Endothelial cell of umbilical vein (primary cell): ENCODE measurements around the gene ZNF184. TPM values are rescaled to one million over a fixed set of nuclear protein-coding genes. Genes with fewer than 3 reads are reported as not detected.
A peak's percentile ranks its signal among the peaks of the same experiment; 100 is the strongest.

Experiments
- BruUV-seq: library from RNA; stranded (reverse); fragments of 400-500 nt; replicated peaks from 2 replicates; lab custom pipeline; 2021; lab: Mats Ljungman, UMichigan
- CTCF ChIA-PET: fragments of 300-600, 350-600 bp; sonication (Branson Sonifier 250); formaldehyde crosslinking; loops from one replicate; lab custom pipeline; 2021; ENCODE audit warnings: antibody characterized with exemption, inconsistent platforms; lab: Charles Lee
- POLR2A ChIA-PET: fragments of 300-600, 350-600 bp; sonication (Branson Sonifier 250); formaldehyde crosslinking; loops from one replicate; lab custom pipeline; 2021; ENCODE audit warnings: antibody characterized with exemption, inconsistent platforms; lab: Charles Lee
- DNase-seq: peaks from one replicate; pipeline ENCODE4 v3.0.0-alpha.2; 2011; ENCODE audit warnings: low read depth, low spot score
- FAIRE-seq: peaks from 2 replicates; lab custom pipeline; 2011; peaks lifted over from hg19 to GRCh38; lab: Jason Lieb, UNC
- H2AFZ ChIP-seq: 2 replicates; pipeline ENCODE4 v1.6.0; 2012; ENCODE audit warnings: low read depth, low read length, control low read depth, inconsistent platforms
- H3K27ac ChIP-seq: 2 replicates; pipeline ENCODE4 v1.5.1; 2011; ENCODE audit warnings: low read depth, mild to moderate bottlenecking, control low read depth, low read length, moderate library complexity; ENCODE audit not compliant: insufficient read depth
- H3K27me3 ChIP-seq, 2 experiments: 2 replicates each; pipeline versions ENCODE4 v1.6.0 to v1.6.1; 2011; ENCODE audit warnings: low read length in 2 of 2, mixed read lengths in 1 of 2; ENCODE audit not compliant: control insufficient read depth in 2 of 2, insufficient read depth in 2 of 2
- H3K36me3 ChIP-seq, 2 experiments: 2 replicates in 1 of 2; 3 replicates in 1 of 2; pipeline ENCODE4 v1.5.1; 2011; ENCODE audit warnings: low read length in 2 of 2, mild to moderate bottlenecking in 1 of 2, moderate library complexity in 1 of 2; ENCODE audit not compliant: control insufficient read depth in 2 of 2, insufficient read depth in 2 of 2; ENCODE audit errors: extremely low read depth in 1 of 2
- H3K4me1 ChIP-seq: 3 replicates; pipeline ENCODE4 v1.5.1; 2011; ENCODE audit warnings: mild to moderate bottlenecking, low read length; ENCODE audit not compliant: control insufficient read depth, insufficient read depth; ENCODE audit errors: extremely low read depth
- H3K4me2 ChIP-seq: 2 replicates; pipeline ENCODE4 v1.6.1; 2011; ENCODE audit warnings: low read length, control low read depth, mixed read lengths; ENCODE audit not compliant: insufficient read depth
- H3K4me3 ChIP-seq, 3 experiments: fragments of 200-600 bp in 1 of 3; sonication (generic), shearing (Covaris generic) in 1 of 3; replicated peaks in 1 of 3; 2 replicates each; pipeline ENCODE4 v1.5.1; 2011 to 2016; ENCODE audit warnings: control low read depth in 3 of 3, low read length in 3 of 3, mild to moderate bottlenecking in 2 of 3, inconsistent platforms in 1 of 3, low read depth in 1 of 3, moderate library complexity in 1 of 3; ENCODE audit not compliant: insufficient read depth in 1 of 3
- H3K79me2 ChIP-seq: 2 replicates; pipeline ENCODE4 v1.6.0; 2012; ENCODE audit warnings: low read length, inconsistent platforms; ENCODE audit not compliant: control insufficient read depth, insufficient read depth
- H3K9ac ChIP-seq: replicated peaks from 2 replicates; pipeline ENCODE3; 2011; ENCODE audit warnings: low read length, control low read depth; ENCODE audit not compliant: insufficient read depth; ENCODE audit errors: extremely low read depth
- H3K9me1 ChIP-seq: replicated peaks from 3 replicates; pipeline ENCODE4 v1.6.0; 2011; ENCODE audit warnings: mild to moderate bottlenecking, low read length; ENCODE audit not compliant: control insufficient read depth, insufficient read depth; ENCODE audit errors: extremely low read depth
- H3K9me3 ChIP-seq: replicated peaks from 2 replicates; pipeline ENCODE4 v1.5.1; 2012; ENCODE audit warnings: low read length, inconsistent platforms; ENCODE audit not compliant: control insufficient read depth, insufficient read depth
- H4K20me1 ChIP-seq: replicated peaks from 2 replicates; pipeline ENCODE3; 2011; ENCODE audit warnings: mild to moderate bottlenecking, low read length; ENCODE audit not compliant: control insufficient read depth, insufficient read depth; ENCODE audit errors: extremely low read depth
- EZH2 ChIP-seq: IDR thresholded peaks from 2 replicates; pipeline ENCODE4 v1.6.1; 2012; ENCODE audit warnings: borderline replicate concordance, low read depth, mild to moderate bottlenecking, moderate library complexity, low read length, inconsistent platforms; ENCODE audit not compliant: severe bottlenecking
- FOS ChIP-seq: IDR thresholded peaks from 2 replicates; pipeline ENCODE4 v1.6.1; 2011; ENCODE audit warnings: mild to moderate bottlenecking, low read length, moderate library complexity, borderline replicate concordance; ENCODE audit not compliant: insufficient read depth
- JUN ChIP-seq: IDR thresholded peaks from 2 replicates; pipeline ENCODE4 v1.6.1; 2011; ENCODE audit warnings: borderline replicate concordance, low read depth; ENCODE audit not compliant: insufficient read length, insufficient read depth
- MYC ChIP-seq: IDR thresholded peaks from one replicate; pipeline ENCODE4 v1.6.1; 2011; ENCODE audit warnings: mild to moderate bottlenecking, low read depth, low read length
- POLR2A ChIP-seq: IDR thresholded peaks from 2 replicates; pipeline ENCODE4 v1.6.1; 2012; ENCODE audit warnings: low read depth, mild to moderate bottlenecking, control low read depth, low read length
- POLR2AphosphoS5 ChIP-seq: IDR thresholded peaks from 2 replicates; pipeline ENCODE4 v1.6.1; 2012; ENCODE audit warnings: low read depth, mild to moderate bottlenecking, control low read depth, low read length, moderate library complexity; ENCODE audit not compliant: insufficient read depth
- dilution Hi-C: fragments of 300-500 bp; cut with MboI; formaldehyde crosslinking; loops from one replicate; pipeline ENCODE4 v1.15.0; 2019; ENCODE audit warnings: low sequenced_read_pairs; ENCODE audit not compliant: extremely low pct_ligation_motif_present
- intact Hi-C: fragments of 100-400 bp; cut with micrococcal nuclease; formaldehyde crosslinking; loops from one replicate; pipeline ENCODE4 v1.10.0; 2022
- polyA plus RNA-seq, 4 experiments: library from polyadenylated mRNA; depleted of rRNA in 3 of 4; stranded (reverse) in 3 of 4; unstranded in 1 of 4; fragments of >200 nt; gene quantifications; 2 replicates each; pipeline versions ENCODE4 v1.2.1 to v1.2.3, GENCODE V29; 2011 to 2012; ENCODE audit warnings: missing spikeins in 1 of 4
- total RNA-seq: library from RNA; stranded (reverse); gene quantifications from 2 replicates; pipeline ENCODE4 v1.2.3, GENCODE V29; 2021
- TF ChIP-seq, protein P1 (sequence below): IDR thresholded peaks from 2 replicates; pipeline ENCODE4 v1.6.1; 2011; ENCODE audit not compliant: insufficient read depth, insufficient read length

ZNF184 gene
- total and polyA plus RNA-seq, 2 donors (not counting 3 experiments of a cell fraction or from before 2014, with no cell fraction given): 1.6 to 6.5 TPM

GRCh38 chr6:27503436-27504030 is 30.6 kb upstream of the ZNF184 start:
- no peaks in the 10 kb centered on the region for H4K20me1 ChIP-seq
- H3K9me3 ChIP-seq: no peaks in the 10 kb centered on the region
- H3K9ac ChIP-seq: peak overlapping the region; percentile 34
- TF ChIP-seq POLR2A (no peak), JUN (no peak), MYC (no peak), POLR2AphosphoS5 (no peak), FOS (no peak), EZH2 (no peak)
- TF ChIP-seq, protein P1, sequence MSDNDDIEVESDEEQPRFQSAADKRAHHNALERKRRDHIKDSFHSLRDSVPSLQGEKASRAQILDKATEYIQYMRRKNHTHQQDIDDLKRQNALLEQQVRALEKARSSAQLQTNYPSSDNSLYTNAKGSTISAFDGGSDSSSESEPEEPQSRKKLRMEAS: no peak
- dilution Hi-C loops: no loop called here
- H3K79me2 ChIP-seq: no peaks in the 10 kb centered on the region
- POLR2A ChIA-PET: interaction anchor here (0.6 kb wide), 1 partner anchor 115 kb away, joined by 5 read pairs; no protein-coding TSS in a partner anchor
- peak overlapping the region; percentile 95 for H3K4me2 ChIP-seq
- CTCF ChIA-PET: interaction anchor here (1.8 to 6.7 kb wide), 2 partner anchors 15 to 24 kb away, joined by 7 to 55 read pairs; no protein-coding TSS in a partner anchor
- intact Hi-C loops: loop anchor here (1.0 to 5.0 kb wide), 12 partner anchors 8 to 399 kb away; partner anchors contain the start of gene ZNF184
- H3K4me1 ChIP-seq: peaks cover 14% of the 10 kb centered on the region
- H3K9me1 ChIP-seq: no peaks in the 10 kb centered on the region
- peak overlapping the region; percentile 15 for H3K27ac ChIP-seq
- peak overlapping the region; percentile 100 for H2AFZ ChIP-seq
- H3K4me3 ChIP-seq: peak overlapping the region; percentile 38 to 97 (median 95)
- FAIRE-seq (no peak), DNase-seq (peak; percentile 83)
- no TSS peak for BruUV-seq
- H3K36me3 ChIP-seq: no peaks in the 10 kb centered on the region
- peaks cover 5 to 11% of the 10 kb centered on the region in 2 experiments for H3K27me3 ChIP-seq
